ENCODE measurements around the gene MAMLD1. TPM values are rescaled to one million over a fixed set of nuclear protein-coding genes. Genes with fewer than 3 reads are reported as not detected.
A peak's percentile ranks its signal among the peaks of the same experiment; 100 is the strongest.

Gene MAMLD1
- total and polyA plus RNA-seq, 9 of the 15 experiments (the other 6 are each of a cell fraction or from before 2014, with no cell fraction given), result 0.12 to 0.18 TPM; not detected in 7

- no peaks in the 10 kb centered on the region for H3K4me1 ChIP-seq (replicated peaks in 1 of 2; ENCODE audit: control insufficient read depth in 2 of 2, insufficient read depth in 2 of 2, low read length in 2 of 2)
- no peak overlapping the region for H3K4me2 ChIP-seq (ENCODE audit: insufficient read depth, low read length)
- H3K27me3 ChIP-seq (ENCODE audit: control insufficient read depth in 2 of 2, insufficient read depth in 2 of 2, low read length in 2 of 2), result peaks cover 0 to 3% of the 10 kb centered on the region in 2 experiments; a peak in 1 of 5 replicates
- in situ Hi-C loops (cut with MboI) (no loop called here), intact Hi-C loops (cut with micrococcal nuclease) (no loop called here)
- no peaks in the 10 kb centered on the region for H3K9me3 ChIP-seq (replicated peaks; ENCODE audit: control insufficient read depth, insufficient read depth, low read depth, low read length)
- ChIA-PET POLR2A (no interaction called here), CTCF (ENCODE audit: low intra/inter-chr PET ratio) (no interaction called here)
- WGBS (ENCODE audit: insufficient coverage, low coverage, missing lambda C conversion rate), result 0% methylated on average over 2 of the region's 2 CpGs
- no peaks in the 10 kb centered on the region for H3K9me1 ChIP-seq (ENCODE audit: control insufficient read depth, insufficient read depth, low read length)
- no peak overlapping the region for H3K9ac ChIP-seq (ENCODE audit: insufficient read depth in 1 of 2, low read depth in 2 of 2, low read length in 2 of 2)
- H3K79me2 ChIP-seq (ENCODE audit: control insufficient read depth, insufficient read depth, low read length), result no peaks in the 10 kb centered on the region
- TF ChIP-seq BRF1 (IDR thresholded peaks at IDR 0.05; ENCODE audit: borderline replicate concordance, extremely low read depth, insufficient read length), result no peak
- peak; percentile 91 for TF ChIP-seq ZNF134 (CRISPR knock-in tag; conservative IDR thresholded peaks at IDR 0.05)
- TF ChIP-seq KDM1A (IDR thresholded peaks at IDR 0.05), result no peak
- no peak for TF ChIP-seq PTBP1 (IDR thresholded peaks at IDR 0.05; ENCODE audit: low read depth, low read length)
- DNase-seq (ENCODE audit: extremely low read depth in 1 of 4, low spot score in 3 of 4) (no peak), FAIRE-seq (no peak), ATAC-seq (no peak)
- H4K20me1 ChIP-seq (replicated peaks; ENCODE audit: control insufficient read depth, insufficient read depth, low read length), result no peaks in the 10 kb centered on the region
- H2AFZ ChIP-seq (ENCODE audit: low read depth, low read length), result no peak overlapping the region
- no peak overlapping the region for H3K27ac ChIP-seq (ENCODE audit: extremely low read depth, low read depth, low read length)
- no peaks in the 10 kb centered on the region for H3K36me3 ChIP-seq (ENCODE audit: control insufficient read depth, insufficient read depth, low read length)
- BruUV-seq (replicated peaks), result no TSS peak
- H3K4me3 ChIP-seq, result no peak overlapping the region
Observed at GRCh38 chrX:150324919-150325318, 38.2 kb upstream of the MAMLD1 start.

- no peaks in the 10 kb centered on the region; a peak in 1 of 5 replicates for H3K4me1 ChIP-seq (replicated peaks in 1 of 2; ENCODE audit: control insufficient read depth in 2 of 2, insufficient read depth in 2 of 2, low read length in 2 of 2)
- no peaks in the 10 kb centered on the region for H3K9me3 ChIP-seq (replicated peaks; ENCODE audit: control insufficient read depth, insufficient read depth, low read depth, low read length)
- H3K27ac ChIP-seq (ENCODE audit: extremely low read depth, low read depth, low read length), result no peak overlapping the region
- H3K36me3 ChIP-seq (ENCODE audit: control insufficient read depth, insufficient read depth, low read length), result no peaks in the 10 kb centered on the region
- no peak overlapping the region for H3K4me2 ChIP-seq (ENCODE audit: insufficient read depth, low read length)
- in situ Hi-C loops (cut with MboI) (no loop called here), intact Hi-C loops (cut with micrococcal nuclease) (no loop called here)
- 2% methylated on average over 6 of the region's 7 CpGs for WGBS (ENCODE audit: insufficient coverage, low coverage, missing lambda C conversion rate)
- no TSS peak for BruUV-seq (replicated peaks)
- H4K20me1 ChIP-seq (replicated peaks; ENCODE audit: control insufficient read depth, insufficient read depth, low read length), result no peaks in the 10 kb centered on the region
- H3K79me2 ChIP-seq (ENCODE audit: control insufficient read depth, insufficient read depth, low read length), result no peaks in the 10 kb centered on the region
- H2AFZ ChIP-seq (ENCODE audit: low read depth, low read length), result no peak overlapping the region
- DNase-seq (ENCODE audit: extremely low read depth in 1 of 4, low spot score in 3 of 4) (no peak), FAIRE-seq (no peak), ATAC-seq (no peak)
- no peaks in the 10 kb centered on the region for H3K9me1 ChIP-seq (ENCODE audit: control insufficient read depth, insufficient read depth, low read length)
- ChIA-PET CTCF (ENCODE audit: low intra/inter-chr PET ratio) (no interaction called here), POLR2A (no interaction called here)
- H3K4me3 ChIP-seq, result no peak overlapping the region
- peaks cover 0 to 3% of the 10 kb centered on the region in 2 experiments; a peak in 1 of 5 replicates for H3K27me3 ChIP-seq (ENCODE audit: control insufficient read depth in 2 of 2, insufficient read depth in 2 of 2, low read length in 2 of 2)
- no peak for TF ChIP-seq SMARCA4 (IDR thresholded peaks at IDR 0.05)
- H3K9ac ChIP-seq (ENCODE audit: insufficient read depth in 1 of 2, low read depth in 2 of 2, low read length in 2 of 2), result no peak overlapping the region
Observed at GRCh38 chrX:150326541-150327247, 36.4 kb upstream of the MAMLD1 start.

Data from K562 (cell line).